HG02943 (cell line): ENCODE data around the gene ZBTB8A.
"Not testable (repeated sequence)": the region's sequence is repeated elsewhere in the genome, so short reads cannot be mapped to it uniquely, and the experiment has no call there.

ENCODE experiments used
- ATAC-seq: cut with Tn5 transposase; IDR thresholded peaks from one replicate; pipeline ENCODE4 v1.9.1; 2021; ENCODE audit warnings: mild to moderate bottlenecking, low read depth, moderate library complexity; ENCODE audit not compliant: unreplicated experiment

Gene ZBTB8A

DNA sequence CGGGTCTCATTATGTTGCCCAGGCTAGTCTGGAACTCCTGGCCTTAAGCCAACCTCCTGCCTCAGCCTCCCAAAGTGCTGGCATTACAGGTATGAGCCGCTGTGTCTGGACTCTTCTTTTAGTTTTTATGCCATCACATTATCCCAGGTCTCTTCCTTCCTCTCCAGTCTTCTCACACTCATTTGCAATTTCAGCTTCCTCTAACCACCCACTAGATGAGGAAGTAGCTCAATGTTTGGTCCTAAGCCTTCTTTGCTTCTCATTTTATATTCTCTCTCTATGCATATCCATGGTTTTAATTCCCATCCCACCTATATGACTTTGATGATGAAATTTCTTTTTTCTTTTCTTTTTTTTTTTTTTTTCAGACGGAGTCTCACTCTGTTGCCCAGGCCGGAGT lies 3.1 kb upstream of the ZBTB8A start:
- ATAC-seq = no peak

- no peak for ATAC-seq
Observed at GRCh38 chr1:32536764-32537163, 2.5 kb upstream of the ZBTB8A start.

DNA sequence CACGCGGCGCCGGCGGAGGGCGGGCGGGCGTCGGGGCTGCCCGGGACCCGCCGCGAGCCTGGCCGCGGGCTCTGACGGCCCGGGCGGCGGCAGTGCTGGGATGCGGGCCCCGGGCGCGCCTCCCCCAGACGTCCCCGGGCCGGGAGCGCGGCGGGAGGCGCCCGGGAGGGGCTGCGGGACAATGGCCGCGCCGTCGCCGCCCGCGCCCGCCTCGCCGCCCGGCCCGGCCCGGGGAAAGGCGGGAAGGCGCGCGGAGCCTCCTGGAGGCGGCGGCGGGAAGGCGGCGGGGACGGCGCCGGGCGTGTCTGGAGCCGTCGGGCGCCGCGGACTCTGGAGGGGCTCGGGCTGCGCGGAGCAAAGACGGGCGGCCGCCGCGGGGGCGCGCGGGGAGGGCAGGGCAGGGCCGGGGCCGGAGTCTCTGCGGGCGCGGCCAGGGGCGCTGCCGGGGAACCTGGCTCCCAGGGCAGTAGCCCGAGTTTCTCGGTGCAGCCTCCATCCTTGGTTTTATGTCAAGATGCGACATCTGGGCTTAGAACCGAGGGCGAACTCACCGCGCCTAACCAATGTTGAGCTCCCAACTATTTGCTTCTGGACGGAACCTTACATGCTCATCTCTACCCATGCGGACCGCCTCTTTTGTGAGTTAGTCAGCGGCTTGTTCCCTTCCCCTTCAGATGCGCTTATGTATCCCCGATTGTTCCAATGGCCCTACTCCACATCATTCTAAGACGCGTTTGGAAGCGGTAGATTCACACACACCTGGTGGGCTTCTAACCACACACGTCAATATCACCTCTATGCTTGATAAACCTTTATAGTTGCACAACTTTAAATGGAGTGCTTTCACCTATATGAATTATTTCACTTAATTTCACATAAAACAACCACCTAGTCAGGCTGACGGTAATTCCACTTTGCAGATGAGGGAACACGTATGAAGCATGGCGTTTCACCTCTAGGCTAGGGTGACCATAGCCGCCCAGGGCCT lies 651 bp downstream of the ZBTB8A start:
- no peak for ATAC-seq

GRCh38 chr1:32540605-32541004 lies 1.4 kb downstream of the ZBTB8A start:
- ATAC-seq = no peak

GRCh38 chr1:32541064-32541566 lies 1.9 kb downstream of the ZBTB8A start:
- no peak for ATAC-seq

DNA sequence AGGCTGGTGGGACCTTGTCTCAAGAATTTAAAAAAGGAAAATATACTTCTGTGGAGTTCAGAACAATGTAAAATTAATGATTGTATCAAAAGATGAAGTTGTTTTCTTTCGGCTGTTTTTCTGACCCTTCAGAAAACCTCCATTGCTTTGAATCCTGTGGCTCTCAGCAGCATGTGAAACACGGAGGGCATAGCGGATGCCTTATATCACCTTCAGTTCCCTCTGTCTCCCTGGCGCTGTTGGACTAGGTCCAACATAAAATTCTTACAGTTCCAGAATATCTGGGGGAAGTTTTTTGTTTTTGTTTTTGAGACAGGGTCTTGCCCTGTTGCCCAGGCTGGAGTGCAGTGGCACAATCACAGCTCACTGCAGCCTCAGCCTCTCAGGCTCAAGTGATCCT lies 7.4 kb downstream of the ZBTB8A start:
- ATAC-seq = no peak

- ATAC-seq = no peak
Observed at GRCh38 chr1:32549616-32550015, 10.4 kb downstream of the ZBTB8A start.

GRCh38 chr1:32554288-32554687 lies 15.1 kb downstream of the ZBTB8A start:
- ATAC-seq = no peak

DNA sequence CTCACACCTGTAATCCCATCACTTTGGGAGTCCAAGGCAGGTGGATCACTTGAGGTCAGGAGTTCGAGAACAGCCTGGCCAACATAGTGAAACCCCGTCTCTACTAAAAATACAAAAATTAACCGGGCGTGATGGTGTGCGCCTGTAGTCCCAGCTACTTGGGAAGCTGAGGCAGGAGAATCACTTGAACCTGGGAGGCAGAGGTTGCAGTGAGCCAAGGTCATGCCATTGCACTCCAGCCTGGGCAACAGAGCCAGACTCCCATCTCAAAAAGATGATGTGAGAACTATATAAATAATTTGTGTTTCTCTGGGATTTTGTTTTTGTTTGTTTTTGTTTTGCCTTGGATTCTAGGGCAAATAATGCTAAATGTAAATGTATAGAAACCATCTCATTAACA lies 17.8 kb downstream of the ZBTB8A start:
- not testable (repeated sequence) for ATAC-seq

- ATAC-seq = no peak
Observed at GRCh38 chr1:32557812-32558211, 18.6 kb downstream of the ZBTB8A start.

DNA sequence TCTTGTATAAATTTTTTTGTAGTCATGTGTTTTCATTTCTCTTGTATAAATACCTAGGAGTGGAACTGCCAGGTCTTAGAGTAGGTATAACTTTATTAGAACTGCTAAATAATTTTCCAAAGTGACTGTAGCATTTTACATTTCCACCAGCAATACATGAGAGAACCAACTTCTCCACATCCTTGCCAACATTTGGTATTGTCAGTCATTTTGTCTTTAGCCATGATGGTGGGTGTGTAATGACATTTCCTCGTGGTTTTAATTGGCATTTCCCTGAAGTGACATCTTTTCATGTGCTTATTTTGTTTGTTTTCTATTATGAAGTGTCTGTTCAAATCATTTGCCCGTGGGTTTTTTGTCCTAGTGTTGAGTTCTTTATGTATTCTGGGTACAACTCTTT lies 29.7 kb downstream of the ZBTB8A start:
- no peak for ATAC-seq

- no peak for ATAC-seq
Observed at GRCh38 chr1:32580348-32581017, 41.3 kb downstream of the ZBTB8A start.

DNA sequence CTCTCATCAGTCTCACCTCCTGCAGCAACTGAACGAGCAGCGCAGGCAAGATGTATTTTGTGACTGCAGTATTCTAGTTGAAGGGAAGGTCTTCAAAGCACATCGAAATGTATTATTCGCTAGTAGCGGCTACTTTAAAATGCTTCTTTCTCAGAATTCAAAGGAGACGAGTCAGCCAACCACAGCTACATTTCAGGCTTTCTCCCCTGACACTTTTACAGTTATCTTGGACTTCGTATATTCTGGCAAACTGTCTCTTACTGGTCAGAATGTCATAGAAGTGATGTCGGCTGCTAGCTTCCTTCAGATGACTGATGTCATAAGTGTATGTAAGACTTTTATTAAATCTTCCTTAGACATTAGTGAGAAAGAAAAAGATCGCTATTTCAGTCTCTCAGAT lies 53.7 kb downstream of the ZBTB8A start:
- ATAC-seq = no peak

GRCh38 chr1:32600034-32600433 lies 60.8 kb downstream of the ZBTB8A start:
- no peak for ATAC-seq

GRCh38 chr1:32605711-32606424 lies 66.6 kb downstream of the ZBTB8A start:
- ATAC-seq = no peak

DNA sequence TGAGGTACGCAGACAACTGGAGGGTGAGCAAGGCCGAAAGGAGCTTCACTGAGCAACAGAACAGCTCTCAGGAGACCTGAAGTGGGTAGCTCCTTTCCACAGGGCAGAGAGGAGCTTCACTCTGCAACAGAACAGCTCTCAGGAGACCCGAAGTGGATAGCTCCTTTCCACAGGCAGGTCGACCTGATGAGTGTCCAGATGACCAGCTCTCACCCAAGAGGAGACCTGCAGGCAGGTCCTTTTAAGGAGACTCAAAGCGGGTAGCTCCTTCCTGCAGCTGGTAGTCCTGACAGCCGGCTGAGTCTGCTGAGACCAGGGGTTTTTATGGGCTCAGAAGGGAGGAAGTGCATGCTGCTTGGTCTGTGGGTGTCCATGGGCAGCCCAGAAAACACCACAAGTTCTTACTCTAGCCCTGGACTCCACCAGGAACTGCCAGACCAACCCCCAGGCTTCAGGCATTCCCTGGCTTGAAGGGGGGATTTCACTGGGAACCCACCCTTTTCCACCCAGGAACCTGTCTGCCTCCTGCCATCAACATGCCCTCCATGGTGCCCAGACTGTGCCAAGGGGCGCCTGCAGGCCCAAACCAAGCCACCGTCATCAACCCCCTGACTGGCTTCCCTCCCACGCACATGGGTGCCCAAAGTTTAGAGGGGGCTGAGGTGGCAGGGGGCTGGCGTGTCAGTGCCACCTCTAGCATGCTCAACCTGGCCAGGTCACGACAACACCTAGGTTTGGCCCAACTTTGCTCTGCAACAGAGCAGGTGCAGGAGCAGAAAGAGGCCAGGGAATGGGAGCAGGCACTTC lies 67.5 kb downstream of the ZBTB8A start:
- no peak for ATAC-seq

- no peak for ATAC-seq
Observed at GRCh38 chr1:32609180-32609579, 70.0 kb downstream of the ZBTB8A start.

DNA sequence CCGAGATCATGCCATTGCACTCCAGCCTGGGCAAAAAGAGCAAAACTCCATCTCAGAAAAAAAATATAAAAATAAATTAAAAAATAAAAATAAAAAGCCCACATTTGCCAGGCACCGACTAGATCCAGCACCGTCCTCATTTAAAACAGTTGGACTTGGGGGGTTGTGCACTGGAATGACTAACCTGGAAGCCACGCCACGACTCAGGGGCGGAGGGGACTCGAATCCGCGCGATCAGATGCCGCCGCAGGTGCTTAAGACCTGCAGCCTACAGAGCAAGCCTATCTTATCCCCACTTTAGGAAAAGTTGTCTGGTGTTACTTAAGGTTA lies 72.6 kb downstream of the ZBTB8A start:
- no peak for ATAC-seq

DNA sequence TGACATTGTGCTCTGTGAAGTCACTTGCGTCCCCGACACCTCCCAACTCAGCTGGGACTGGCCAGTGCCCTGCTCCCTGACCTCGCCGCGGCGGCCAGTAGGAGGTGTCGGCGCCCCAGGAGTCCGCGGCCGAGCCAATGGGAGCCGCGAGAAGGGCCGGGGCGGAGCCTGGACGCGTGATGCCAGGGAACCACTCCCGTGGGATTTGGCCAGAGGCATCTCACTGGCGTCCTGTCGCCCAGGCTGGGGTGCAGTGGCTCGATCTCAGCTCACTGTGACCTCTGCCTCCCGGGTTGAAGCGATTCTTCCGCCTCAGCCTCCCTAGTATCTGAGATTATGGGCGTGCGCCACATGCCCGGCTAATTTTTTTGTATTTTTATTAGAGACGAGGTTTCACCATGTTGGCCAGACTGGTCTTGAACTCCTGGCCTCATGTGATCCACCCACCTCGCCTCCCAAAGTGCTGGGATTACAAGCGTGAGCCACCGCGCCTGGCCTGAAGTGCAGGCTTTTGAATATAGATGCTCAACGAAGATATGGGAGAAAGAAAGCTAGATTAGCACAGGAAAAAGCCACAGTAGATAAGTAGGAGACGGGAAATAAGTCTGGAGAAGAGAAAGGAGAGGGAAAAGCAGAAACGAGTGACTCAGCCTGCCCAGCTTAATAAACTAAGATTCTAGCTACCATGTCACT lies 73.1 kb downstream of the ZBTB8A start:
- ATAC-seq = peak; percentile 65

- ATAC-seq = no peak
Observed at GRCh38 chr1:32613472-32613871, 74.2 kb downstream of the ZBTB8A start.
